Liver (tissue), 3 donors: Measurements from ENCODE around the gene BATF.

Experiments used
- EGR1 ChIP-seq, 2 donors: IDR thresholded peaks; 2 replicates each; pipeline ENCODE4 v1.6.1; 2016 to 2018; ENCODE audit warnings: antibody characterized with exemption in 2 of 2, low read depth in 2 of 2
- GABPA ChIP-seq, 2 donors: IDR thresholded peaks in 1 of 2; conservative IDR thresholded peaks in 1 of 2; 2 replicates each; pipeline ENCODE4 v1.6.1; 2016; ENCODE audit warnings: antibody characterized with exemption in 2 of 2, mild to moderate bottlenecking in 1 of 2, moderate library complexity in 1 of 2
- RAD21 ChIP-seq, 2 donors: IDR thresholded peaks; 2 replicates each; pipeline ENCODE4 v1.6.1; 2016; ENCODE audit warnings: antibody characterized with exemption in 2 of 2, mild to moderate bottlenecking in 2 of 2
- RXRA ChIP-seq, 2 donors: IDR thresholded peaks; 2 replicates each; pipeline ENCODE4 v1.6.1; 2017 to 2018; ENCODE audit warnings: antibody characterized with exemption in 2 of 2, mild to moderate bottlenecking in 1 of 2
- TAF1 ChIP-seq: conservative IDR thresholded peaks from 2 replicates; pipeline ENCODE4 v1.6.1; 2016; ENCODE audit warnings: antibody characterized with exemption, mild to moderate bottlenecking
- TF ChIP-seq, protein P1 (sequence below): fragments of 150-350 bp; IDR thresholded peaks from 2 replicates; pipeline ENCODE4 v1.5.1; 2017; ENCODE audit warnings: improper control_type of control experiment, low read depth, low read length; ENCODE audit not compliant: missing input control
- TF ChIP-seq, protein P2 (sequence below): IDR thresholded peaks from 2 replicates; pipeline ENCODE4 v1.6.1; 2016; ENCODE audit warnings: antibody characterized with exemption
- TF ChIP-seq, protein P3 (sequence below): IDR thresholded peaks from 2 replicates; pipeline ENCODE4 v1.6.1; 2016; ENCODE audit warnings: antibody characterized with exemption, mild to moderate bottlenecking
- TF ChIP-seq, protein P4 (sequence below): IDR thresholded peaks from 2 replicates; pipeline ENCODE4 v1.6.1; 2016; ENCODE audit warnings: antibody characterized with exemption
- donor health status: healthy.
- donor health status: healthy.

DNA sequence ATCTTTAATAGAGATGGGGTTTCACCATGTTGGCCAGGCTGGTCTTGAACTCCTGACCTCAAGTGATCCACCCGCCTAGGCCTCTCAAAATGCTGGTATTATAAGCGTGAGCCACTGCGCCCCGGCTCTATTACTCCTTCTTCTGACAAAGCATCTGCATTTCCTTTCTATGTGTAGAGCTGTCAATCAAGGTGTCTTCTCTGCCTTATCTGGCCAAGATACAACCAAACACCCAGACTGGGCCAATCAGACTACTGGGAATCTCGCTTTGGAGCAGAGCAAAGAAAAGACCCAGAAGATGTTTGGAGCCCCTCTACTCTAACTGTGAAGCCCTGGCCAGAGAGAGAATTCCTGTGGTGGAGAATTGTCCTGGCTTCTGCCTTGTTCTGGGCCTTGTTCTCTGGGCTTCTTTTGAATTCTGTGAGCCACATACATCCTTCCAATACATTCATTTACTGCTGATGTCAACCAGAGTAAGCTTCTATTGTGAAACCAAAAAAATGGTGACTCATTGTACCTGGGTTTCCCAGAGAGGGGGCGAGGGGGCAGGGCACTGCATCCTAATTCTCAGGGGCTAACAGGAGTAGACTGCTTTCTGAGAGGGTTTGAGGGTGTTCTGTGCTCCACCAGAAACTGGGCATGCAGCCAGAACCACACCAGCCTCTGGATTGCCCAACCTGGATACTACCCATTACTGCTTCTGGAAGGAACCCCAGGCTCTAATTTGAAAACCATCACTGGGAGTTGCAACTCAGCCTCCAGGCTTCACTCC is 37.4 kb downstream of the BATF start:
- TF ChIP-seq RAD21 (IDR thresholded peaks at IDR 0.05) (peak in 1 of 2 donors; percentile 21), RXRA (IDR thresholded peaks at IDR 0.05) (no peak), TAF1 (no peak), GABPA (IDR thresholded peaks at IDR 0.05 in 1 of 2, conservative IDR thresholded peaks at IDR 0.05 in 1 of 2) (no peak), EGR1 (IDR thresholded peaks at IDR 0.05; ENCODE audit: low read depth in 2 of 2) (no peak)
- TF ChIP-seq, protein P1, sequence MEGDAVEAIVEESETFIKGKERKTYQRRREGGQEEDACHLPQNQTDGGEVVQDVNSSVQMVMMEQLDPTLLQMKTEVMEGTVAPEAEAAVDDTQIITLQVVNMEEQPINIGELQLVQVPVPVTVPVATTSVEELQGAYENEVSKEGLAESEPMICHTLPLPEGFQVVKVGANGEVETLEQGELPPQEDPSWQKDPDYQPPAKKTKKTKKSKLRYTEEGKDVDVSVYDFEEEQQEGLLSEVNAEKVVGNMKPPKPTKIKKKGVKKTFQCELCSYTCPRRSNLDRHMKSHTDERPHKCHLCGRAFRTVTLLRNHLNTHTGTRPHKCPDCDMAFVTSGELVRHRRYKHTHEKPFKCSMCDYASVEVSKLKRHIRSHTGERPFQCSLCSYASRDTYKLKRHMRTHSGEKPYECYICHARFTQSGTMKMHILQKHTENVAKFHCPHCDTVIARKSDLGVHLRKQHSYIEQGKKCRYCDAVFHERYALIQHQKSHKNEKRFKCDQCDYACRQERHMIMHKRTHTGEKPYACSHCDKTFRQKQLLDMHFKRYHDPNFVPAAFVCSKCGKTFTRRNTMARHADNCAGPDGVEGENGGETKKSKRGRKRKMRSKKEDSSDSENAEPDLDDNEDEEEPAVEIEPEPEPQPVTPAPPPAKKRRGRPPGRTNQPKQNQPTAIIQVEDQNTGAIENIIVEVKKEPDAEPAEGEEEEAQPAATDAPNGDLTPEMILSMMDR, result no peak
- TF ChIP-seq, protein P2, sequence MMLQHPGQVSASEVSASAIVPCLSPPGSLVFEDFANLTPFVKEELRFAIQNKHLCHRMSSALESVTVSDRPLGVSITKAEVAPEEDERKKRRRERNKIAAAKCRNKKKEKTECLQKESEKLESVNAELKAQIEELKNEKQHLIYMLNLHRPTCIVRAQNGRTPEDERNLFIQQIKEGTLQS, result no peak
- TF ChIP-seq, protein P3, sequence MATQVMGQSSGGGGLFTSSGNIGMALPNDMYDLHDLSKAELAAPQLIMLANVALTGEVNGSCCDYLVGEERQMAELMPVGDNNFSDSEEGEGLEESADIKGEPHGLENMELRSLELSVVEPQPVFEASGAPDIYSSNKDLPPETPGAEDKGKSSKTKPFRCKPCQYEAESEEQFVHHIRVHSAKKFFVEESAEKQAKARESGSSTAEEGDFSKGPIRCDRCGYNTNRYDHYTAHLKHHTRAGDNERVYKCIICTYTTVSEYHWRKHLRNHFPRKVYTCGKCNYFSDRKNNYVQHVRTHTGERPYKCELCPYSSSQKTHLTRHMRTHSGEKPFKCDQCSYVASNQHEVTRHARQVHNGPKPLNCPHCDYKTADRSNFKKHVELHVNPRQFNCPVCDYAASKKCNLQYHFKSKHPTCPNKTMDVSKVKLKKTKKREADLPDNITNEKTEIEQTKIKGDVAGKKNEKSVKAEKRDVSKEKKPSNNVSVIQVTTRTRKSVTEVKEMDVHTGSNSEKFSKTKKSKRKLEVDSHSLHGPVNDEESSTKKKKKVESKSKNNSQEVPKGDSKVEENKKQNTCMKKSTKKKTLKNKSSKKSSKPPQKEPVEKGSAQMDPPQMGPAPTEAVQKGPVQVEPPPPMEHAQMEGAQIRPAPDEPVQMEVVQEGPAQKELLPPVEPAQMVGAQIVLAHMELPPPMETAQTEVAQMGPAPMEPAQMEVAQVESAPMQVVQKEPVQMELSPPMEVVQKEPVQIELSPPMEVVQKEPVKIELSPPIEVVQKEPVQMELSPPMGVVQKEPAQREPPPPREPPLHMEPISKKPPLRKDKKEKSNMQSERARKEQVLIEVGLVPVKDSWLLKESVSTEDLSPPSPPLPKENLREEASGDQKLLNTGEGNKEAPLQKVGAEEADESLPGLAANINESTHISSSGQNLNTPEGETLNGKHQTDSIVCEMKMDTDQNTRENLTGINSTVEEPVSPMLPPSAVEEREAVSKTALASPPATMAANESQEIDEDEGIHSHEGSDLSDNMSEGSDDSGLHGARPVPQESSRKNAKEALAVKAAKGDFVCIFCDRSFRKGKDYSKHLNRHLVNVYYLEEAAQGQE, result no peak
- TF ChIP-seq, protein P4, sequence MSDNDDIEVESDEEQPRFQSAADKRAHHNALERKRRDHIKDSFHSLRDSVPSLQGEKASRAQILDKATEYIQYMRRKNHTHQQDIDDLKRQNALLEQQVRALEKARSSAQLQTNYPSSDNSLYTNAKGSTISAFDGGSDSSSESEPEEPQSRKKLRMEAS, result no peak
